ENCODE measurements around the gene TSPAN8.

TSPAN8 gene

DNA sequence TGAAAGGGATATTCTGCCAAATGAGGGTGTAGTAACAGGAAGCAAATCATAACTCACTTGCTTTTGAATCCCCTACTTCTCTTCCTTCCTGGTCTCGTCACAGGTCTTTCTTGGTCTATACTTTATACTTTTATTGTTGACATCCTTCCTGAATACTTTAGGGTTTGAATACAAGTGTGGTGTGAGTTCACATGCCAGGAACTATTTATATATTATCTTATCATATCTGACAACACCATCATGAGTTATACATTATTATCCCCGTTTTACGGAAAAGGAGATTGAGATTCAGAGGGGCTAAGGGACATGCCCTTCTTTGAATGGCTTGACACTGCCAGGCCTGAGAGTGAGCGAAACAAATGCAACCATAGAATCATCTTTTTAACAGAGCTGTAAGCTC, 33.0 kb upstream of the TSPAN8 start:
- TF ChIP-seq SIN3A (IDR thresholded peaks at IDR 0.05; ENCODE audit: borderline replicate concordance, insufficient read depth, low read length) (no peak), POLR2AphosphoS5 (IDR thresholded peaks at IDR 0.05; ENCODE audit: low read depth, low read length) (no peak), TAF1 (IDR thresholded peaks at IDR 0.05; ENCODE audit: borderline replicate concordance, insufficient read depth, low read length) (no peak), FOXP2 (optimal IDR thresholded peaks at IDR 0.05; ENCODE audit: borderline replicate concordance, extremely low read depth, extremely low read length, insufficient read depth) (no peak)
- TF ChIP-seq, protein P1, sequence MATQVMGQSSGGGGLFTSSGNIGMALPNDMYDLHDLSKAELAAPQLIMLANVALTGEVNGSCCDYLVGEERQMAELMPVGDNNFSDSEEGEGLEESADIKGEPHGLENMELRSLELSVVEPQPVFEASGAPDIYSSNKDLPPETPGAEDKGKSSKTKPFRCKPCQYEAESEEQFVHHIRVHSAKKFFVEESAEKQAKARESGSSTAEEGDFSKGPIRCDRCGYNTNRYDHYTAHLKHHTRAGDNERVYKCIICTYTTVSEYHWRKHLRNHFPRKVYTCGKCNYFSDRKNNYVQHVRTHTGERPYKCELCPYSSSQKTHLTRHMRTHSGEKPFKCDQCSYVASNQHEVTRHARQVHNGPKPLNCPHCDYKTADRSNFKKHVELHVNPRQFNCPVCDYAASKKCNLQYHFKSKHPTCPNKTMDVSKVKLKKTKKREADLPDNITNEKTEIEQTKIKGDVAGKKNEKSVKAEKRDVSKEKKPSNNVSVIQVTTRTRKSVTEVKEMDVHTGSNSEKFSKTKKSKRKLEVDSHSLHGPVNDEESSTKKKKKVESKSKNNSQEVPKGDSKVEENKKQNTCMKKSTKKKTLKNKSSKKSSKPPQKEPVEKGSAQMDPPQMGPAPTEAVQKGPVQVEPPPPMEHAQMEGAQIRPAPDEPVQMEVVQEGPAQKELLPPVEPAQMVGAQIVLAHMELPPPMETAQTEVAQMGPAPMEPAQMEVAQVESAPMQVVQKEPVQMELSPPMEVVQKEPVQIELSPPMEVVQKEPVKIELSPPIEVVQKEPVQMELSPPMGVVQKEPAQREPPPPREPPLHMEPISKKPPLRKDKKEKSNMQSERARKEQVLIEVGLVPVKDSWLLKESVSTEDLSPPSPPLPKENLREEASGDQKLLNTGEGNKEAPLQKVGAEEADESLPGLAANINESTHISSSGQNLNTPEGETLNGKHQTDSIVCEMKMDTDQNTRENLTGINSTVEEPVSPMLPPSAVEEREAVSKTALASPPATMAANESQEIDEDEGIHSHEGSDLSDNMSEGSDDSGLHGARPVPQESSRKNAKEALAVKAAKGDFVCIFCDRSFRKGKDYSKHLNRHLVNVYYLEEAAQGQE (IDR thresholded peaks at IDR 0.05; ENCODE audit: insufficient read depth in 1 of 2, low read depth in 2 of 2, low read length in 2 of 2) = no peak

DNA sequence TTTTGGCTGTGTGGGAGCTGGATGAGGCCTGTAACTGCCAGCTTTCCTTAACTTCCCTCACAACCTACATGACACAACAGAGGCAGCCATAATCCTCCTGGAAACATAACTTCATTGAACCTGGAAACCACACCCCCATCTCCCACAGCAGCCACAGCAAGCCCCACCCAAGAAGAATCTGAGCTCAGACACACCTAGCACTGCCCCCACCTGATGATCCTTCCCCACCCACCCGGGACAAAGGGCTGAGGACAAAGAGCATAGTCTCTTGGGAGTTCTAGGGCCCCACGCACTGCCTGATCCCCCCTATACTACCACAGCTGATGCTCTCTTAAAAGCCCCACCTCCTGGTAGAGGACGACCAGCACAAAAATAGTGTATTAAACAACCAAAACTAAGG, 29.6 kb upstream of the TSPAN8 start:
- no peak for TF ChIP-seq POLR2AphosphoS5 (IDR thresholded peaks at IDR 0.05; ENCODE audit: low read depth, low read length)
- TF ChIP-seq, protein P1 (IDR thresholded peaks at IDR 0.05; ENCODE audit: insufficient read depth in 1 of 2, low read depth in 2 of 2, low read length in 2 of 2) = no peak
- no peak for TF ChIP-seq SIN3A (IDR thresholded peaks at IDR 0.05; ENCODE audit: borderline replicate concordance, insufficient read depth, low read length)
- no peak for TF ChIP-seq FOXP2 (optimal IDR thresholded peaks at IDR 0.05; ENCODE audit: borderline replicate concordance, extremely low read depth, extremely low read length, insufficient read depth)
- TF ChIP-seq TAF1 (IDR thresholded peaks at IDR 0.05; ENCODE audit: borderline replicate concordance, insufficient read depth, low read length) = no peak

DNA sequence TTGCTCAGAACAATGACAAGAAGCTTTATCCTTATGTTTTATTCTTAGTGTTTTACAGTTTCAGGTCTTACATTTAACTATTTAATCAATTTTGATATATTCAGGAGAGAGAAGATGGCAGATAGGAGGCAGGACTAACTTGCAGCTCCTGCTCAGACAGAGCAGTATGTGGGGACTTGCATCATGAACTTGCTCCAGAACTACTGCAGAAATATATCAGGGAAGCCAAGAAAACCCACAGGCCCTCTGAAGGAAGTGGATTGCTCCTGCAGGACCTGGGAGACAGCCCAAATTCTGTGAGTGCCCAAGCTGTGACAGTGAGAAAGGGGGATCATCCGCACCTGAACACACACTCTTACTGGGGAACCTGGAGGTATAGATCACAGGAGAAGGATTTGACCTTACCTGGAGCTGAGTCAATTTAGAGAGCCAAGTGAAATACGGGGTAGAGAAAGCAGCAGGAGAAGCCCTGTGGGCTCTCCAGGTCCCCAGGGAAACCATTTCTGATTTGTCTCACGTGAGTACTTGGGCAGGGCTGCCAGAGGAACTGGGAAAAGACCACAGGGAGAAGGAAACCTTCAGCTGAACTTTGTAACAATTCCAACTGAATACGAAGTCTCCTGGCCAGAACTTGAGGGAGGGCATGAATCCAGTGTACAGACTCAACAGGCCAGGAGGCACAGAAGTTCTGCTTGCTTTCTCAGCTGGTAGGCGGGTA, 28.9 kb upstream of the TSPAN8 start:
- TF ChIP-seq SIN3A (IDR thresholded peaks at IDR 0.05; ENCODE audit: borderline replicate concordance, insufficient read depth, low read length) (no peak), FOXP2 (optimal IDR thresholded peaks at IDR 0.05; ENCODE audit: borderline replicate concordance, extremely low read depth, extremely low read length, insufficient read depth) (no peak), TAF1 (IDR thresholded peaks at IDR 0.05; ENCODE audit: borderline replicate concordance, insufficient read depth, low read length) (no peak), POLR2AphosphoS5 (IDR thresholded peaks at IDR 0.05; ENCODE audit: low read depth, low read length) (no peak)
- TF ChIP-seq, protein P1 (IDR thresholded peaks at IDR 0.05; ENCODE audit: insufficient read depth in 1 of 2, low read depth in 2 of 2, low read length in 2 of 2) = no peak

DNA sequence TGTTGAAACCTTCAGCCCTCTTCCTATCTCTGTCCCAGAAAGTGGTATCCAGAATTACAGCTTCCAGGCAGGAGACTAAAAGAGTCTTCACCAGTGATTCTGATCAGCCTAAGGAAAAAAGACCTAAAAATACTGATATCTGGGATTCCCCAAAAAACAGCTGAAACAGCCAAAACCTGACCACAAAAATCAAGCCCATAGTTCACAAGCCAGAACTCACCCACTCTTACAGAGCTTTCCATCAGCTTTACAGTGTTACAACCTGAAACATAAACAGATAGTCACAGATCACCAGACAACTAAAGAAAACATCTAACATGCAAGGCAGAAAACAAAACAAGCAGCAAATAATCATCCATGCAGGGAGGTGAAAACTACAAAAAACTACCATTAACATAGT, 26.0 kb upstream of the TSPAN8 start:
- TF ChIP-seq SIN3A (IDR thresholded peaks at IDR 0.05; ENCODE audit: borderline replicate concordance, insufficient read depth, low read length) = no peak
- TF ChIP-seq FOXP2 (optimal IDR thresholded peaks at IDR 0.05; ENCODE audit: borderline replicate concordance, extremely low read depth, extremely low read length, insufficient read depth) = no peak
- no peak for TF ChIP-seq TAF1 (IDR thresholded peaks at IDR 0.05; ENCODE audit: borderline replicate concordance, insufficient read depth, low read length)
- TF ChIP-seq, protein P1 (IDR thresholded peaks at IDR 0.05; ENCODE audit: insufficient read depth in 1 of 2, low read depth in 2 of 2, low read length in 2 of 2) = no peak
- TF ChIP-seq POLR2AphosphoS5 (IDR thresholded peaks at IDR 0.05; ENCODE audit: low read depth, low read length) = no peak
